Measurements from ENCODE around the gene NHLRC1.

DNA sequence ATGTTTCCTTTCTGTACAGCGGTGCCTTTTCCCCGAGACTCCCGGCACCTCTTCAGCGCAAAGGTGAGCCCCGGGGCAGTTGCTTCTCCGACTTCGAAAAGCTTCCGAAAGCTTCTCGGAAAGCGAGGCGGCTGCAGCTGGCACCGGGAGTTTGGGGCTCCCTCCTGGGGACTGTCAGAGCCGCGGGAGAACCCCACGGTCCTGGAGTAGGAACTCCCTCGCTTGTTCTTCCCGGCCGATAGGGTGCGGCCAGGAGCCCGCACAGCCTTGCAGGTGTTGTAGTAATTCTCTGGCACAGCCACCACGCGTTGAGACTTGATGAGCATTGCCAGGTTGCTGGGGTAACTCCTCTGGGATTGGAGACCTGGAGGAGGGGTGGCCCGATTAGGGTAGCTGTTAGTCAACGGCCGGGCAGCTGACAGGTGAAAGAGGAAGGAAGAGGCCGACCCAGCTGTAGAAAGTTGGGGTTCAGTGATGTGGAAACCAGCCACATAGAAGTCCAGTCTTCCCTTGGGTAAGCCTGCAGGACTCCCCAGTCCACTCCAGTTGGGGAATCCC is 33.5 kb upstream of the NHLRC1 start:
- TF ChIP-seq, protein P1, sequence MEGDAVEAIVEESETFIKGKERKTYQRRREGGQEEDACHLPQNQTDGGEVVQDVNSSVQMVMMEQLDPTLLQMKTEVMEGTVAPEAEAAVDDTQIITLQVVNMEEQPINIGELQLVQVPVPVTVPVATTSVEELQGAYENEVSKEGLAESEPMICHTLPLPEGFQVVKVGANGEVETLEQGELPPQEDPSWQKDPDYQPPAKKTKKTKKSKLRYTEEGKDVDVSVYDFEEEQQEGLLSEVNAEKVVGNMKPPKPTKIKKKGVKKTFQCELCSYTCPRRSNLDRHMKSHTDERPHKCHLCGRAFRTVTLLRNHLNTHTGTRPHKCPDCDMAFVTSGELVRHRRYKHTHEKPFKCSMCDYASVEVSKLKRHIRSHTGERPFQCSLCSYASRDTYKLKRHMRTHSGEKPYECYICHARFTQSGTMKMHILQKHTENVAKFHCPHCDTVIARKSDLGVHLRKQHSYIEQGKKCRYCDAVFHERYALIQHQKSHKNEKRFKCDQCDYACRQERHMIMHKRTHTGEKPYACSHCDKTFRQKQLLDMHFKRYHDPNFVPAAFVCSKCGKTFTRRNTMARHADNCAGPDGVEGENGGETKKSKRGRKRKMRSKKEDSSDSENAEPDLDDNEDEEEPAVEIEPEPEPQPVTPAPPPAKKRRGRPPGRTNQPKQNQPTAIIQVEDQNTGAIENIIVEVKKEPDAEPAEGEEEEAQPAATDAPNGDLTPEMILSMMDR (IDR thresholded peaks at IDR 0.05 in 8 of 11, conservative IDR thresholded peaks at IDR 0.05 in 3 of 11), result peak in 1 of 11 experiments; percentile 14
- TF ChIP-seq POLR2AphosphoS5 (IDR thresholded peaks at IDR 0.05), result peak in 2 of 3 donors; percentile 14 to 35
- TF ChIP-seq POLR2A (IDR thresholded peaks at IDR 0.05), result no peak

Measured in spleen (tissue), 7 donors.